ENCODE data around the gene TSN. TPM values are rescaled to one million over a fixed set of nuclear protein-coding genes. Genes with fewer than 3 reads are reported as not detected.
"Not testable (repeated sequence)": the region's sequence is repeated elsewhere in the genome, so short reads cannot be mapped to it uniquely, and the experiment has no call there.

The TSN gene
- total RNA-seq, 1 donor from 2014 or later: 115 TPM

DNA sequence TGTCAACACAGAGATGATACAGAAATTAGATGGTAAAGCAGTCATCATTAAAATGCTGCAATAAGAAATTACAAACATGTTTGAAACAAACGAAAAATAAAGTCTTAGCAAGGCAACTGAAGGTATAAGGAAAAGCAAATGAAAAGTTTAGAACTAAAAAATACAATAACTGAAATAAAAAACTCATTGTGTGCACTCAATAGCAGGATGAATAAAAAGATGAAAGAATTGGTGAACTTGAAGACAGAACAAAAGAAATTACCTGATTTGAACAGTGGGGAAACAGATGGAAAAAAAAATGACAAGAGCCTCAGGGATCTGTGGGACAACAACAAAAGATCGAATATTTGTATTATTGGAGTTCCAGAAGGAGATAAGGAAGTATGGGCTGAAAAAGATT, 46.5 kb downstream of the TSN start:
- TF ChIP-seq, protein P1, sequence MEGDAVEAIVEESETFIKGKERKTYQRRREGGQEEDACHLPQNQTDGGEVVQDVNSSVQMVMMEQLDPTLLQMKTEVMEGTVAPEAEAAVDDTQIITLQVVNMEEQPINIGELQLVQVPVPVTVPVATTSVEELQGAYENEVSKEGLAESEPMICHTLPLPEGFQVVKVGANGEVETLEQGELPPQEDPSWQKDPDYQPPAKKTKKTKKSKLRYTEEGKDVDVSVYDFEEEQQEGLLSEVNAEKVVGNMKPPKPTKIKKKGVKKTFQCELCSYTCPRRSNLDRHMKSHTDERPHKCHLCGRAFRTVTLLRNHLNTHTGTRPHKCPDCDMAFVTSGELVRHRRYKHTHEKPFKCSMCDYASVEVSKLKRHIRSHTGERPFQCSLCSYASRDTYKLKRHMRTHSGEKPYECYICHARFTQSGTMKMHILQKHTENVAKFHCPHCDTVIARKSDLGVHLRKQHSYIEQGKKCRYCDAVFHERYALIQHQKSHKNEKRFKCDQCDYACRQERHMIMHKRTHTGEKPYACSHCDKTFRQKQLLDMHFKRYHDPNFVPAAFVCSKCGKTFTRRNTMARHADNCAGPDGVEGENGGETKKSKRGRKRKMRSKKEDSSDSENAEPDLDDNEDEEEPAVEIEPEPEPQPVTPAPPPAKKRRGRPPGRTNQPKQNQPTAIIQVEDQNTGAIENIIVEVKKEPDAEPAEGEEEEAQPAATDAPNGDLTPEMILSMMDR (conservative IDR thresholded peaks at IDR 0.05): no peak
- H3K27me3 Mint-ChIP-seq (ENCODE audit: low read depth): no peaks in the 10 kb centered on the region
- DNase-seq (ENCODE audit: low read depth, low spot score): no peak
- no peak overlapping the region for H3K4me3 Mint-ChIP-seq
- H3K4me1 Mint-ChIP-seq: peaks cover 13% of the 10 kb centered on the region
- peaks cover 8% of the 10 kb centered on the region for H3K36me3 Mint-ChIP-seq (ENCODE audit: low read depth)
- H3K9me3 Mint-ChIP-seq: peaks cover 13% of the 10 kb centered on the region
- H3K27ac Mint-ChIP-seq (ENCODE audit: unreplicated experiment): no peak overlapping the region

DNA sequence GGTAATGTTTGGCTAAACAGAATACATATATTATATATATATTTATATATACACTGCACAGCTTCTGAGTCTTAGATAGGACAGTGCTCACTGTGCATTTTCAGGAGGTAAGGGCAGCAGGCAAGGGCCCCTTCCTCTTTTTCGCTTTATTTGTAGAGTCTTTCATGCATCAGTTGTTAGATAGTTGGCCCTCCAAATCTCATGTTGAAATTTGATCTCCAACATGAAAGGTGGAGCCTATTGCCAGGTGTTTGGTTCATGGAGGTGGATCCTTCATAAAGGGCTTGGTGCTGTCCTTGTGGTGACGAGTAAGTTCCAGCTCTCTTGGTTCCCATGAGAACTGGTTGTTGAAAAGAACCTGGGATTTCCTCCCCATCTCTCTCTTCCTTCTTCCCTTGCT, 48.1 kb downstream of the TSN start:
- Mint-ChIP-seq H3K27me3 (ENCODE audit: low read depth) (no peaks in the 10 kb centered on the region), H3K4me1 (peaks cover 13% of the 10 kb centered on the region), H3K4me3 (no peak overlapping the region), H3K36me3 (ENCODE audit: low read depth) (peaks cover 8% of the 10 kb centered on the region), H3K27ac (ENCODE audit: unreplicated experiment) (no peak overlapping the region), H3K9me3 (peaks cover 13% of the 10 kb centered on the region)
- no peak for DNase-seq (ENCODE audit: low read depth, low spot score)
- TF ChIP-seq, protein P1 (conservative IDR thresholded peaks at IDR 0.05): no peak

DNA sequence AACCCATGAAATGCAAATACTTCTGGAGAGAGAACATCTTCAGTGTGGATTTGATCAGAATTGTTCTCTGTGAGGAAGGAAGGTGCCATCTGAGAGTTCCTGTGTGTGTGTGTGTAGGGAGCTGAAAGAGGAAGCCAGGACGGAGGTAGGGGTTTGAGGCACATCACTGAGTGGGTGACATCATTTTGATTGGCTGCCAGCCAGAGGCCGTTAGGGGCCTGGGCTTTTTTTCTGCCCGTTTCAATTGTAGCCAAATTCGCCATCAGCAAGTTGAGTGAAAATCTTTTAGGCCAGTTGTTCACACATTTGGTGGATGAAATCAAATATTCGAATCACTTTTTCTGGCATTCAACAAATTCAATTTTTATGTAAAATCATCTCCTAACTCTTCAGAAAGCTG, 48.9 kb downstream of the TSN start:
- Mint-ChIP-seq H3K36me3 (ENCODE audit: low read depth) (peaks cover 8% of the 10 kb centered on the region), H3K9me3 (peaks cover 13% of the 10 kb centered on the region), H3K27ac (ENCODE audit: unreplicated experiment) (no peak overlapping the region), H3K4me3 (no peak overlapping the region), H3K4me1 (peaks cover 13% of the 10 kb centered on the region), H3K27me3 (ENCODE audit: low read depth) (no peaks in the 10 kb centered on the region)
- no peak for DNase-seq (ENCODE audit: low read depth, low spot score)
- TF ChIP-seq, protein P1 (conservative IDR thresholded peaks at IDR 0.05): no peak

DNA sequence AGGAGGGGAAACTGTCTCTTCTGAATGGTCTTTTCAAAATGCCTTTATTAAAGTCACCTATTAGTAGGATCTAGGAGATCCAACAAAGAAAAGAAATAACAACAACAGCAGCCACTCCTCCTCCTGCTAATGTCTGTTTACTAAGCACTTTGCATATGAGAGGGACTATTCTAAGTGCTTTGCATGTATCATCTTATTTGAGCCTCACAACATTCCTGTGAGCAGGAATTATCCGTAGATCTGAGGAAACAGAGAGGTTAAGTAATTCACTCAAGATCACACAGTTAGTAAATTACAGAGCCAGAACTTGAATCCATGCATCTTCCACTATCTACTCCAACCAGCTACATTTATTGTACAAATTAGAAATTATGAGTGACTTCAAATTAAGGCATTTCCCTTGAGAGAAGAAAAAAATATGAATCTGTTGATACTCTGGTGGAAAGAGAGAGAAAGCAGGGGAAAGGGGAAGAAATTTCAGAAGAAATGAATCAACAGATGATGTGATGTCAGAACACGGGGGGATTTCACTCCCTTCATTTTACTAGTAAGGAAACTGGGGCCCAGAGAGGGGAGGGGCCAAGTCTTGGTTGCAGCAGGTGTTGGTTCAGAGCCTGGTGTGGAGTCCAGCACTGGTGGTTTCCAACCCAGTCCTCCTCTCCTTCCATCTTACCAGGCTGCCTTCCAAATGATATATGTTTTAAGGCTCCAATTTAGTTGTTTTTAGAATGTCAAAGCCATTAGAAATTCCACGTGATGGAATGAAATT, 49.7 kb downstream of the TSN start:
- Mint-ChIP-seq H3K36me3 (ENCODE audit: low read depth) (peaks cover 8% of the 10 kb centered on the region), H3K4me1 (peaks cover 13% of the 10 kb centered on the region), H3K27ac (ENCODE audit: unreplicated experiment) (no peak overlapping the region), H3K27me3 (ENCODE audit: low read depth) (no peaks in the 10 kb centered on the region), H3K9me3 (peaks cover 11% of the 10 kb centered on the region), H3K4me3 (no peak overlapping the region)
- TF ChIP-seq, protein P1 (conservative IDR thresholded peaks at IDR 0.05): no peak
- no peak for DNase-seq (ENCODE audit: low read depth, low spot score)

DNA sequence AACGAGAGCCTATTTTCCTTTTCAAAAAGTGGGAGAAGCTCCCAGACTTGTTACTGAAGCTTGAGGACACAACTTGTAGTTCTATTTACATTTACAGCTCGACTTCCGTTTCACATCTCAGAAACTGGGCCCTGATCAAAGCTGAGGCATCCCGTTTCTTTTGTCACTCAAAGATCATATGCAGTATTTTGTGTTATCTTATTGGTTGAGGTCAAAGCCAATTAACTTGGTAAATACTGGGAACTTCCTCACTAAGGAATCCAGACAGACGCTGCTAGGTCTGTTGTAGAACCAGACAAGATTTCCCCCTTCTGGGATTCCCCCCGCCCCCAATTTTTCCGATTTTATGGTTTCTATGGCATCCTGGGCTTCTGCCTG, 50.3 kb downstream of the TSN start:
- no peak for DNase-seq (ENCODE audit: low read depth, low spot score)

DNA sequence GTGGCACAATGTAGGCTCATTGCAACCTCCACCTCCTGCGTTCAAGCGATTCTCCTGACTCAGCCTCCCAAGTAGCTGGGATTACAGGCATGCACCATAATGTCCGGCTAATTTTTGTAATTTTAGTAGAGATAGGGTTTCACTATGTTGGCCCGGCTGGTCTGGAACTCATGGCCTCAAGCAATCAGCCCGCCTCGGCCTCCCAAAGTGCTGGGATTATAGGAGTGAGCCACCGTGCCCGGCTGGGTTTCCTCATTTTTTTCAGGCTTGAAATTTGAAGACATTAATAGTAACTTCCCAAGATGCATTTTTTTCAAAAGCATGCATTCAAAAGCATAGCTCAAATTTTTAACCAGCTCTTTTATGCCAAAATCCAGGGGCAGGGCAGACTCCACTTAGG, 52.3 kb downstream of the TSN start:
- H3K27me3 Mint-ChIP-seq (ENCODE audit: low read depth); H3K4me3 Mint-ChIP-seq; DNase-seq (ENCODE audit: low read depth, low spot score); H3K36me3 Mint-ChIP-seq (ENCODE audit: low read depth); H3K27ac Mint-ChIP-seq (ENCODE audit: unreplicated experiment); H3K9me3 Mint-ChIP-seq: not testable (repeated sequence)
- peaks cover 35% of the 10 kb centered on the region for H3K4me1 Mint-ChIP-seq

More for the DNA sequence above, 50.3 kb downstream of the TSN start:
- TF ChIP-seq, protein P1 (conservative IDR thresholded peaks at IDR 0.05): no peak
- no peak overlapping the region for H3K27ac Mint-ChIP-seq (ENCODE audit: unreplicated experiment)
- no peak overlapping the region for H3K4me3 Mint-ChIP-seq
- H3K27me3 Mint-ChIP-seq (ENCODE audit: low read depth): no peaks in the 10 kb centered on the region
- peaks cover 8% of the 10 kb centered on the region for H3K36me3 Mint-ChIP-seq (ENCODE audit: low read depth)
- peaks cover 17% of the 10 kb centered on the region for H3K4me1 Mint-ChIP-seq
- H3K9me3 Mint-ChIP-seq: peaks cover 8% of the 10 kb centered on the region

All from neural crest cell (in vitro differentiated cells).